GOT3 (cell line): Measurements from ENCODE around the gene AKAP9.
"Not testable (repeated sequence)": the region's sequence is repeated elsewhere in the genome, so short reads cannot be mapped to it uniquely, and the experiment has no call there.

Experiments
- DNase-seq: peaks from one replicate; lab custom pipeline; 2025; ENCODE audit warnings: mixed read lengths; lab: John Stamatoyannopoulos, UW

The AKAP9 gene

GRCh38 chr7:92064438-92065029 is 123.9 kb downstream of the AKAP9 start:
- no peak for DNase-seq

GRCh38 chr7:92071032-92071431 is 130.4 kb downstream of the AKAP9 start:
- DNase-seq = no peak

- no peak for DNase-seq
Measured at GRCh38 chr7:92072121-92072520, 131.5 kb downstream of the AKAP9 start.

- no peak for DNase-seq
Measured at GRCh38 chr7:92072708-92073107, 132.0 kb downstream of the AKAP9 start.

GRCh38 chr7:92075455-92076158 is 134.9 kb downstream of the AKAP9 start:
- DNase-seq = no peak

- no peak for DNase-seq
Measured at GRCh38 chr7:92076509-92076908, 135.8 kb downstream of the AKAP9 start.

- not testable (repeated sequence) for DNase-seq
Measured at GRCh38 chr7:92083922-92084321, 143.3 kb downstream of the AKAP9 start.

GRCh38 chr7:92088266-92088665 is 147.6 kb downstream of the AKAP9 start:
- DNase-seq = no peak

GRCh38 chr7:92092210-92092609 is 151.5 kb downstream of the AKAP9 start:
- DNase-seq = no peak

GRCh38 chr7:92095380-92095779 is 154.7 kb downstream of the AKAP9 start:
- DNase-seq = no peak

- DNase-seq = no peak
Measured at GRCh38 chr7:92100534-92100933, 159.9 kb downstream of the AKAP9 start.

GRCh38 chr7:92102862-92103261 is 162.2 kb downstream of the AKAP9 start:
- DNase-seq = not testable (repeated sequence)

- DNase-seq = no peak
Measured at GRCh38 chr7:92108821-92109220, 168.2 kb downstream of the AKAP9 start.

- DNase-seq = no peak
Measured at GRCh38 chr7:92110857-92111256, 170.2 kb downstream of the AKAP9 start.

GRCh38 chr7:92115821-92116220 is 175.2 kb downstream of the AKAP9 start:
- no peak for DNase-seq

GRCh38 chr7:92116949-92117348 is 176.3 kb downstream of the AKAP9 start:
- no peak for DNase-seq

GRCh38 chr7:92119213-92119759 is 178.6 kb downstream of the AKAP9 start:
- no peak for DNase-seq

- DNase-seq = no peak
Measured at GRCh38 chr7:92121681-92122080, 181.0 kb downstream of the AKAP9 start.

GRCh38 chr7:92131093-92131492 is 190.4 kb downstream of the AKAP9 start:
- DNase-seq = no peak

GRCh38 chr7:92131764-92132330 is 191.2 kb downstream of the AKAP9 start:
- DNase-seq = no peak

GRCh38 chr7:92133133-92133736 is 192.6 kb downstream of the AKAP9 start:
- DNase-seq = no peak

GRCh38 chr7:92133737-92134270 is 193.1 kb downstream of the AKAP9 start:
- DNase-seq = no peak
